HG03520 (cell line): ENCODE results near the gene CNTNAP4.

Experiments used
- ATAC-seq: cut with Tn5 transposase; IDR thresholded peaks from one replicate; pipeline ENCODE4 v1.9.1; 2021; ENCODE audit warnings: mild to moderate bottlenecking, moderate library complexity; ENCODE audit not compliant: unreplicated experiment

Gene CNTNAP4

DNA sequence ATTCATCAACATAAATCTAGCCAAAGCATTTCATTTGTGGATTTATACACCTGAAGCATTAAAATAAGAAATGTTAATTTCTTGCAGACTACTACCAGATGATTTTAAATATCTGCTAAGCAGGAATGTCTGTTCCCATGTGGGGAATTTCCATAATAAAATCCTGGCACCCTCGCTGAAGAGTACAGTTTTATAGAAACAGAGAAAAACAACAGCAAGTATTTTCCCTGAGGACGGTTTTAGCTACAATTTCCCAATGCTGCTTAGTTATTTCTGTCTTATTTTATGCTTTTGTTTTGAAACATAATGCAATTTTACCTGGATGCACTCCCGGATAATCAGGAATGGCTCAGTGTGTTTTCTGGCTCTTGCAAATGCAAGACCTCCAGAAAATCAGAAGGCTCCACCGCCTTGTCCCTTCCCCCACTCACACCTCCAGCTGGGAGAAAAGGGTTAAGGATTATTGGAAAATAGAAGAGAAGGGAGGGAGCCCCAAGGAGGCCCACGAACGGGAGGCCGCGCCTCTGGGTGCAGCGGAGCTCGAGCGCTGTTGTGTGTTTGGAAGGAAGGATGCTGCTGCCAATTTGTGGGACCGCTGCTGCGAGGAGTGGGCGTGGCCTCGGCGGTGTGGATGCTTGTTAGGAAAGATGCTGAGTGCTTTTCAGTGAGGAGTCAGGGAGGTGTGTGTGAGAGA, at the start of gene CNTNAP4:
TSS of gene CNTNAP4 (plus strand) at position 657 of the 694 bp plus-strand sequence. CDS start 262 bp downstream, outside the sequence.
- no peak for ATAC-seq

DNA sequence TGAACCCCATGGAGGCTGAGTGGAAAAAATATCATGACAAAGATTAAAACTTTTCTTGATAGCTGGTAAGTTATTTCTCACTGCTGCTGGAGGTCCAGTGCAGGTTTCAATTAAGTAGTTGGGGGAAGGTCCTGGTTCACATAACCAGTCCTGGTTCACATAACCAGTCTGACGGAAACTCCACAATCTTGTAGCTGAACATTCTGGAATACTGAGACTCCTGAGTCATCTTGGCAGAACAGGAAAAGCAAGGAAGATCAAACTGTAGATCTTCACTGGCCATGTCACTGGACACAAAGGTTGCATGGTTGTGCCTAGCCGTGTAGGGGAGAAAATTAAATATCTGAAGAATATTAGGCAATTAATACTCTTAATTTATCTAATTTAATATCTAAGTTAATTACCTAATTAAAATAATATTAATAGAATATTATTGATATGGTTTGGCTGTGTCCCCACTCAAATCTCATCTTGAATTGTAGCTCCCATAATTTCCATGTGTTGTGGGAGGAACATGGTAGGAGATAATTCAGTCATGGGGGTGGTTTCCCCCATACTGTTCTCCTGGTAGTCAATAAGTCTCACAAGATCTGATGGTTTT, 48.6 kb upstream of the CNTNAP4 start:
- no peak for ATAC-seq

DNA sequence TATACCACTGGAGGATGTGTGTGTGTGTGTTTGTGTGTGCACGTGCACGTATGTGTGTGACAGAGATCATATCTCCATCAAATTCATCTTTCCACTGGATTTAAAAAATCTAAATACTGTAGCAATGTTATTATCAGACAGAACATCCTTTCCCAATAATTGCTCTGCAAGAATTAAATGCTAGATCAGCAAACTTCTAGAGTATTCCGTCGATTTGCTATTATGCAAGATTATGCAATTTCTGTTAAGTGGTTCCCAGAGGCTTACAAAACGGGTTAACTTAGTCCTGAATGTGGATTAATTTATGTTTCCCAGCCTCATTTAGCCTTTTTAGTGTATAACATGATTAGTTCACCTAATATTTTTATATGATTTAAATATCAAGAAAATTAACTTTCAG, 44.5 kb upstream of the CNTNAP4 start:
- no peak for ATAC-seq

DNA sequence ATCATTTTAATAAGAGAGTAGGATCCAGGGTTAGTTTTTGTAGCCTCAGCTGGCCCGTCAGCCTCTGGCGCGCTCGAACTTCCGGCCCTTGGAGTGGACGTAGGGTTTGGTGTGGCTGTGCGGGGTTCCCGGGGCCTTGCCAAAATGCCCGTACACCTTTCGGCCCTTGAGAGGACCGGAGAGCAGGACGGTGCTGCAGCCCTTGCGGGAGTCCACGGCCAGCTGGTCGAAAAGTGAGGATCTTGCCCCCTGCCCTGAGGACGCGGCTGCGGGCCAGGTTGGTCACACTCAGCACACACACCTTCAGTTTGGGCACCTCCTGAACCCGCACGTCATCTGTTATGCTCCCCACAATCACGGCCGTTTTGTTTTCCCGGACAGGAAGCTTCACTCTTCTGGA, 42.2 kb upstream of the CNTNAP4 start:
- no peak for ATAC-seq

DNA sequence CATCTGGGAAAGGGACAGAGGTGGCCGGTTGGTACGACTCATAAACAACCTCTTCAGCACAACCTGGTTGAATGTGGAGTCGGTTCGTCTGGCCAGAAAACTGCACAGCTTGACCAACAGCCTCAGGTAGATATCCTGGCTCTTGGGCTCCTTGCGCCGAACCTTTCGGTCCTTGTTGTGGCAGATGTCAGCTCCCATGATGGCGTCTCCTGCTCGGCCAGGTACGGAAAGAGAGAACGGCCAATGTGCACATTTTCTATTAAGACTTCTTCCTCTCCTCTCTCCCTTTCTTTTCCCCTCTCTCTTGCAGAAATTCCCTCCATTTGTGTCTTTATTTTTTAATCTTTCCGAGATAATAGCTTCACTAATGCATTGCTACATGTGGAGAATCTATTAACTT, 41.8 kb upstream of the CNTNAP4 start:
- no peak for ATAC-seq

DNA sequence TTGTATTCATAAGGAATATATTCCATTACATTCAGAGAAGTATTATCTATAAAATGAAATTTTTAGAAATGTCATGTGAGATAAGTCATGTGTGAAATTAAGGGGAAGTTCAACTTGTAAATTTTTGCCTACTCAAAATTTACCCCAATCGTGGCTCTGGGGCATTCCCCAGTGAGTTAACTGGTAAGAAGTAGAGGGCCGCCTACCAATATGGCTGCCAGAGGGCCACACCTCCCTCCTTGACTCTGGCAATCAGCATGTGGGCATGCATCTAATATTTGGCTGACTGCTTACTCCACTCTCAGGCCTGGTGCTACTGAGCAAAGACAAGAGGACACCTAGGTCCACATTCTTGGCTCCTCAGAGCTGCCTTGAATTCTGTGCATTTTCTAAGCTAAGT, 39.7 kb upstream of the CNTNAP4 start:
- no peak for ATAC-seq

DNA sequence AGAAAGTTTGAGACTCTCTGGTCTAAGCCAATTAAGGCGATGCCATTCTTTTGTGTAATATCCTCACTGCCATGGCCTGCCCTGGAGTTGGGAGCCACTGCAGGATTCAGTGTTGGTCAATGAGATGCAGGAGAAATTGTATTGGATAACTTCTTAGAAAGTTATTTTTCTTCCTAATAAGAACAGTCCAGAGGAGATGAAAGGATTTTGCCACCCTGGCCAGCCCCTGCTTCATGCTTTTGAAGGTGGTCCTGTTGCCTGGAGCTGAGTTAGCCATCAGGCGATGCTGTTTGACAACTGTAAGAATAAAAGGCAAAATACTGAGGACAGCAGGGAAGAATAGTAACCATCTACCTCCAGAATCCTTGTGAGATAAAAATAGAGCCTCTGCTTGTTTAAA, 35.4 kb upstream of the CNTNAP4 start:
- no peak for ATAC-seq

DNA sequence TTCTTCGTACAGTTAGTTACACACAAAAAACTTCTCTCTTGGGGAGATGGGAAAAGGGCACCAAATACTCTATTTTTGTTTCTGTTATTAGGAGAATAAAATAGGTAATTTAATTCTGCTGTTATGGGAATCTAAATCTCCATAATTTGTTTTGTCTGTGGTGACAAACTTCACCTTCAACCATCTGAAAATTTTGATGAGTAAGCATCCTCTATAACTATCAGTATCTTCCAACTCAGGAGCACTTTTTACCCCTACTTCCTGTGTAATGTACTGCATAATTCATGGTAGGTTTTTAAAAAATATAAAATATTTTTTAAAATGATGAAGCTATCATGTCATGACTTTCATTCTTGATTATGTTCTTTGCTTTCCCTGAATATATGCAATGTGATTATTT, 33.6 kb upstream of the CNTNAP4 start:
- ATAC-seq = no peak

DNA sequence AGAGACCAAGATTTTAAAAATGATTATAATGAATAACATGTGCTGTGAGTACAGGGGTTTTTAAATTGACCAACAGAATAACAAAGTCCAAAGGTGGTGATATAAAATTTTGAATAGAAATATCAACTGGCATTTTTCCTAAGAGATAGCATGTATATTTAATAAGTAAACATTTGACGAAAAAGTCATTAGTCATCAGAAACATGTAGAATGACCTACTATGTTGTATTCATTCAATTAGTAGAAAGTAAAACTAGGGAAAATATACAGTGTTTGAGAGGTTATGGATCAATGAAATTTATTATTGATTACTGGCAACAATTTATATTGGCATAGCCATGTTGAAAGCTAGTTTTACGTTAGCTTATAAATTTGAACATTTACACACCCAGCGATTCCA, 30.6 kb upstream of the CNTNAP4 start:
- ATAC-seq = no peak

DNA sequence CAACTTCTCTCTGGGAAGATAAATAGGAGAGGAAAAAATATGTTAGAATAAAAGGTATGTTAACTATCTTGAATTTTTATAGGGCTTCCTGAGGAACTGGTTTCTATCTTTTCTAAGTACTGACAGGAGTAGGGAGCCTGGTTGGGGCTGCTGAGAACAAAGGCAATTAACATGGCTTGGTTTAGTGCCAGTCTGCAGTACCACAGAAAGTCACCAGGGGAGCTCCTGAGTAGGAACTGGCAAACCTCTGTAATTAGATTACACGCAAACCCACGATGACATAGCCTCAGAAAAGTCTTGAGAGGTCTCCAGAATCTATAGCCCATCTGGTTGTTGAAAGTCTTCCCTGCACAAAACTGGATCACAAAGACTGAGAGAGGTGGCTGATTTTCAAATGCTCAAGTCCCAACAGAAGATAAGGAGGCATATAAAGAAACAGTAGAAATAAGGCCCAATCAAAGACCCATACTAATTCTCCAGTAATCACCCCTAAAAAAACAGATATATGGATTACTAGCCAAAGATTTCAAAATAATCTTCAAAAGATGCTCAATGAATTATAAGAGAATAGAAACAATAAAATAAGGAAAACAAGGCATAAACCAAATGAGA, 11.7 kb upstream of the CNTNAP4 start:
- ATAC-seq = peak; percentile 89

DNA sequence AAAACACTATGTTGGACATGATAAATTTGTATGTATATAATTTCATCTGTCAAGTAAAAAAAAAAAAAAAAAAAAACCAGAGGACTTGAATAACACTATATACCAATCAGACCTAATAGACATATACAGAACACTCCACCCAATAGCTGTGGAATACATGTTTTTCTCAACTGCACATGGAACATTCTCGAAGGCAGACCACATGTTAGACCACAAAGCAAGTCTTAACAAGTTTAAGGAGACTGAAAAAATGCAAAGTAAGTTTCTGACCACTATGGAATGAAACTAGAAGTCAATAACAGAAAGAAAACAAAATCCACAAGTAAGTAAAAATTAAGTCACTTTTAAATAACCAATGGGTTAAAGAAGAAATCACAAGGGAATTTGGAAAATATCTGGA, 8.4 kb upstream of the CNTNAP4 start:
- no peak for ATAC-seq

DNA sequence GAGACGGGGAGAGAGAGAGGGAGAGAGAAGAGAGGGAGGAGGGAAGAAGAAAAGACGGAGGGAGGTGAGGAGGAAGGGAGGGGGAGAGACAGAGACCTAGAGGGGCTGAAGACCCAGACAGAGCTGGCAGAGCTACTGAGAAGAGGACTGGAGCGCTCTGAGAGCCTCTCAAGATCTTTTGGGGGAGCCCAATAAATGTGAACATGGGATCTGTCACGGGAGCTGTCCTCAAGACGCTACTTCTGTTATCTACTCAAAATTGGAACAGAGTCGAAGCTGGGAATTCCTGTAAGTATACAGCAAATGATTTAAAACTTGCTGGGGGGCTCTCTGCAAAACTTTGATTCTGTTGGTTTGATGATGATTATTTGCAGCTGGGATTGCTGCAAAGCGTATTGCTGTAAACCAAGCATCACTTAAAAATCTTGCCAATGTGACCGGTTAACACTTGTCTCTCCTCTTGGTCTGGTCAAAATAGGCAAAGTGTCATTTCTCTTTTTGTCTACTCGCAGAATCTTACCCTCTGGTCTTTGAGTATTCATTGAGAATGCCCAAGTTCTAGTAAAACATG, 344 bp downstream of the CNTNAP4 start:
- ATAC-seq = no peak

DNA sequence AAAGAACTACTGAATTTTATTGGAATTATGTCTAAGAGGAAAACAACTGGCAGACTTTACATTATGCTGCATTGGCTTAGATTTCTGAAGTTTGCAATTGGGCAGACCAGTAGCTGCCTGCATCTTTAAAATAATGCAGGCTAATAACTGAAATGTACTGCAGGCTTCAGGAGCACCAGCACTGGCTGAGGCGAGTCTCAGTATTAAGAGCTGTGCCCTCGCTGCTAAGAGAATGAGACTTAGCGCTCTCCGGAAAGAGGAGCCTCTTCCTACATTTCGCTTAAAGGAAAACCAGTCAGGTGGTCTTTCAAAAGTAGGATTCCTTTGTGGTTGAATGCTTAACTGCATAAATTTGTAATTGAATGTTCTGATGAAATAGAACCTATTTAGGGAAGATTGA, 885 bp downstream of the CNTNAP4 start:
- no peak for ATAC-seq

DNA sequence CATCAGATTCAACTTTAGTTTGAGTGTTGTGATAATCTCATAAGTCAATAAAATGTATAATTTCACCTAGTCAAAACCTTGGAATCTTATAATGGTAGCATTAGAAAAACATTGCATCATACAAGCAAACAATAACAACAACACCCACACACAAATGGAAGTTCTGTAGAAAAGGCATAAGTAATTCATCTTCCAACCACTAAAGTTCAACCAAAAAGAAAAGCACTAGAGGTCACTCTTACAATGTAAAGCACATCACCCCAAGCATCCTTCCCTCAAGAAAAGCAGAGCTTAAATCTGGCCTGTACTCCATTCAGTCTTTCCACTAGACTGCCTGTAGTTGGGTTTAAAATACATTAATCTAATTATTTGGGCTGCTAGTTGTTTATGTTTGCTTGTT, 1.8 kb downstream of the CNTNAP4 start:
- ATAC-seq = peak; percentile 53

DNA sequence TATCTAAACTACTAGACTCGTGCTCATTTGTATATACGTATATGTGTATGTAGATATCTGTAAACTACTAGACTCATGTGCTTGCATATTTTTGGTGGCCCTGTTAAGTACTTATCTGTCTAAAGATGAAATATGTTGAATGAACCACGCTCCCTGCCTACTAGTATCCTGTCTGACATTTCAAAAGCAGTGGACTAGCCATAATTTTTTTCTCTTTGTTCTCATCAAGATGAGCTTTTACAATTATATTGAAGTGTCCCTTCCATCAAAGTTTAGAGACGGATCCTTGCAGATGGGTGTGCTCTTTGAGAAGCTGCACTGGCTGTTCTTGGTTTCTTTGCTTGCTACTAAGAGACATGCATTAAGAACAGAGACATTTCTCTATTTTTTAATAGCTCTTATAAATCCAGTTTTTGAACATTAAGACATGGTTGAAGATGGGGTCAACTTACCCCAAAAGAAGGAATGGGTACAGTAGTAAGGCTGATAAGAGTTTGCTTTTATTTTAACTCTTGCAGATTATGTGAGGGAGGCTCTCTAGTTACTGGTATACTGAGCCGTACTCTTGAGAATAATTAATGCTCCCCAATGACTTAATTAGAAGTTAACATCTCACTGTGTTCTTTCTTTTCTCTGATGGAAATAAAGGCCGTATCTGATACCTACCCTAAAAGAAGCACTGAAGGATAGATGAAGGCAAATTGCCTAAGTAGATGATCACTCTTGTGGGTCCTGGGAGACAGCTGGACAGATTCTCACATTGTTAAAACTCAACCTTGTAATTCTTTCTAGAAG, 3.4 kb downstream of the CNTNAP4 start:
- ATAC-seq = no peak

DNA sequence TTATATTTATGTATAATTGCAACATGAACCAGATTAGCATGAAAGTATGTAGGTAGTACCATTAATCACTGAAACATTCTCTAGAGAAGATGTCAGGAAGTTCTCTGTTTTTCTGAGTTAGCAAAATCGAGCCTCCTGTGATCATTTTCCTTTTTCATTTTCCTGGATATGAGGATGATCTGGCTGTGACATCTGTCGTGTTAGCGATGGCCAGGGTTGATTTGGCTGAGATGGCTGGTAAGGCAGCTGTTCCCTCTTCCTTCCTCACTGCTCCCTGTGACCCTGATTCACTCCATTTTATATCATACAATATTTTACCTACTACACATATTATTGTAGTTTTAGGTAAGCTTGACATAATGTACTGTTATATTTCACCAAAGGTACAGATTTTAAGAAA, 10.3 kb downstream of the CNTNAP4 start:
- ATAC-seq = no peak

DNA sequence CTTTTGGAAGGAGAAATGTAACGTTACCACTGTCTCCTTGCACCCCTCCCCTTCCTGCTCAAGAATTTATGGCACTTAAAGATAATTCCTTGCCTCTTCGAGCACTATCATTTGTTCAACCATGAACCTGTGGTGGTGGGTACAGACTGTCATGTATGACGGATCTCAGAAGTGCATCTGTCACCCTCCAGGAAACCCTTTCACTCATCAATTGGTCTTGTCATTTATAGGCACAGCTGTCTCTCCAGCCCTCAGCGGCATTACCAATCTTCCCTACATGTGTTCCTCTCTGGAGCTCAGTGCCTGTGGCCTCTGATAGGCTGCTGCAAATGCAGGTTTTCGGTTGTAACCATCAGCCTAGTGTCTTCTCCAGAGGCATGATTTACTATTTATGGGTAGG, 15.0 kb downstream of the CNTNAP4 start:
- ATAC-seq = no peak

DNA sequence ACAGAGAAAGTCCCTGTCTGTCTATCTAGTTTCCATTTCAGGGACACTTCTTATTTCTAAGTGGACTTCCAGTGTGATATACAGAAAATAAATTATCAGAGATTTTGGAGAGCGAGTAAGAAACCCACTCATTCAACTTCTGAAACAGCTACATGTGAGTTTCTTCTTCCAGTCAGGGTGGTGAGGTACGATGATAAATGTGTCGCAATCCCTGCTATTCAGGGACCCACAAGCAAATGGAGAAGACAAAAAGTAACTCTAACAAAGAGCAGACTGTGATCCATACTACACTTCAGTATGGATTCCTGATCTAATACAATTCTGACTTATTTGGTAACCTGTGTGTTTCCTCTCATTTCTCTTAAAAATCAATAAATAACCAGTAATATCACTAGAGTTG, 16.8 kb downstream of the CNTNAP4 start:
- ATAC-seq = no peak

DNA sequence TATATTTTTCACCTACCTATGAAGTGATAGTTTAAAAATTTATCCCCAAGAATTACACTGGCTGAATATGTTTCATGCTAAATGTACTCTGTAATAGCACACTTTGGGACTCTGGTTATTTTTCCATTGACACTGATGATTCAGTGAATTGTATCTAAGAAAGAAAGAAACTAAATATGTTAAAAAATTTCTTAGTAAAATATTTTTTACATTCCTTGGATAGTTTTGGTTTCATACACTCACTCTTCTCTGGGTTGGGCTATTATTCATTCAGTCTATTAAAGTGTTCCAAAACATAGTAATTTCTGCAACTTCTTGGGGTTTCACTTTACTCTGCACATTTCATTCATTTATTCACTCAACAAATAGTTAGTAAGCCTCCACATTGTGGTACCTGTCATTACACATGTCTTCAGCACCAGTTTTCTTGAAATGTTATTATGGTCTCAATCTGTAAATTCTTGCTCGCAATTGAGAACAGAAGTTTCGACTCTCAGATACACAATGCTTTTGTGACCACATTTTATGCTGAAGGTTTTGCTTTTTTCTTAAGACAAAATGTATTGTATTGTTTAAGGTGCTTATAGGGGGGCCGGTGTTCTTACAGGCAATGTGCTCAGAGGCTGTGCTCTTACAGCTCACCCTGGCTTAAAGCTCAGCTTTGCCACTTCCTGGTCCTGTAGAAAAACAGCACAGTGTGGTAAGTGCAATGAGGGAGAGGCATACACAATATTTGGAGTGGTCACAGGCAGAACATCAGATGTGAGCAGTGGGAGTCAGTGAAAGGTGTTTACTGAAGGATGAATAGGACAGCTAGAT, 17.4 kb downstream of the CNTNAP4 start:
- ATAC-seq = no peak

DNA sequence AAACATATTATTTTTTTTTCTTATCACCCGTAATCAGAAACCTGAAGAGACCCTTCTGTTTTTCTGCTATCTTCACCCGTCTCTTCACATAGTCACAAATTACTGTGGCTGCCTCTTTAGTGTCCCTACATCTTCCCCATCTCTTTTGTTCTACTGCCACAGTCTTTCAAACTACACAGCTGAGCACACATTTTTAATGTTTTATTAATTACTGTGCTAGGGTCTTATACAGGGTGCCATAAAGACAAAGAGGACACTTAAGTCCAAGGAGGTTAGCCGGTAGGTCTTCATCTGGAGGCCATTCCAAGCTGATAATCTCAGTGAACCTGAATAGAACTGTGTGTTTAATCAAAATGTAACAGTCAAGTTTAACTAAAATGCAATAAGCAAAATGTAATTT, 20.7 kb downstream of the CNTNAP4 start:
- no peak for ATAC-seq
